Brain microvascular endothelial cell (primary cell): ENCODE measurements around the gene UNKL.

Source experiments
- DNase-seq: peaks from one replicate; pipeline ENCODE4 v3.0.0-alpha.2; 2020
- H3K27ac ChIP-seq: fragments of 250-450 bp; sonication (Bioruptor Pico); 2 replicates; pipeline ENCODE4 v1.5.1; 2020; ENCODE audit warnings: mild to moderate bottlenecking, moderate library complexity
- H3K27me3 ChIP-seq: fragments of 250-450 bp; sonication (Bioruptor Pico); replicated peaks from 2 replicates; pipeline ENCODE4 v1.5.1; 2020; ENCODE audit warnings: mild to moderate bottlenecking
- H3K36me3 ChIP-seq: fragments of 250-450 bp; sonication (Bioruptor Pico); replicated peaks from 2 replicates; pipeline ENCODE4 v1.5.1; 2020; ENCODE audit warnings: mild to moderate bottlenecking
- H3K4me3 ChIP-seq: 2 replicates; pipeline ENCODE4 v1.5.1; 2011; ENCODE audit warnings: low read depth, mild to moderate bottlenecking, control low read depth, low read length, moderate library complexity
- CTCF ChIP-seq: IDR thresholded peaks from 2 replicates; pipeline ENCODE4 v1.5.1; 2011; ENCODE audit warnings: low read depth, mild to moderate bottlenecking, moderate library complexity, low read length, control low read depth, inconsistent platforms; ENCODE audit errors: missing control alignments
- in situ Hi-C: cut with HindIII; loops from 2 replicates; pipeline ENCODE4 v1.10.0; 2017; ENCODE audit warnings: low sequenced_read_pairs, low pct_ligation_motif_present

UNKL gene

GRCh38 chr16:1314399-1315068 is 100.0 kb downstream of the UNKL start:
- Histone ChIP-seq H3K27me3 (no peaks in the 10 kb centered on the region), H3K27ac (no peak overlapping the region), H3K4me3 (no peak overlapping the region), H3K36me3 (peaks cover 61% of the 10 kb centered on the region)
- DNase-seq: no peak
- in situ Hi-C loops: no loop called here
- no peak for TF ChIP-seq CTCF

GRCh38 chr16:1313721-1314369 is 100.7 kb downstream of the UNKL start:
- in situ Hi-C loops: no loop called here
- no peak for TF ChIP-seq CTCF
- H3K27ac ChIP-seq: no peak overlapping the region
- no peak overlapping the region for H3K4me3 ChIP-seq
- DNase-seq: no peak
- peaks cover 54% of the 10 kb centered on the region for H3K36me3 ChIP-seq
- H3K27me3 ChIP-seq: no peaks in the 10 kb centered on the region
